HUES64 (cell line): ENCODE data around the gene ARHGEF28.

ENCODE experiments used
- H3K27ac ChIP-seq: 2 replicates; pipeline ENCODE4 v1.7.0; 2013; ENCODE audit warnings: low read depth, low read length, inconsistent platforms
- H3K27me3 ChIP-seq: 2 replicates; pipeline ENCODE4 v1.6.1; 2013; ENCODE audit warnings: mild to moderate bottlenecking, low read length; ENCODE audit not compliant: insufficient read depth
- H3K36me3 ChIP-seq: 2 replicates; pipeline ENCODE4 v1.6.1; 2013; ENCODE audit warnings: mild to moderate bottlenecking, low read length; ENCODE audit not compliant: insufficient read depth
- H3K4me1 ChIP-seq: 2 replicates; pipeline ENCODE4 v1.6.1; 2013; ENCODE audit warnings: mild to moderate bottlenecking, low read length, moderate library complexity; ENCODE audit not compliant: insufficient read depth
- H3K4me3 ChIP-seq: 2 replicates; pipeline ENCODE4 v1.5.1; 2013; ENCODE audit warnings: mild to moderate bottlenecking, low read length, moderate library complexity
- H3K9ac ChIP-seq: 2 replicates; pipeline ENCODE4 v1.6.1; 2013; ENCODE audit warnings: mild to moderate bottlenecking, low read depth, low read length
- H3K9me3 ChIP-seq: 2 replicates; pipeline ENCODE4 v1.6.1; 2013; ENCODE audit warnings: low read depth, low read length; ENCODE audit not compliant: insufficient read depth
- WGBS: fragments of 150-250, 120-280 bp; methylation state at CpG from one replicate; pipeline ENCODE4 v1.1.7; 2013; ENCODE audit warnings: missing lambda C conversion rate; 5-methylcytosine and 5-hydroxymethylcytosine counted together

ARHGEF28 gene

GRCh38 chr5:73783828-73784227, 157.8 kb downstream of the ARHGEF28 start:
- no peaks in the 10 kb centered on the region for H3K4me1 ChIP-seq
- H3K27me3 ChIP-seq: no peaks in the 10 kb centered on the region
- no peaks in the 10 kb centered on the region for H3K9me3 ChIP-seq
- no peaks in the 10 kb centered on the region for H3K36me3 ChIP-seq
- no peak overlapping the region for H3K9ac ChIP-seq
- H3K4me3 ChIP-seq: no peak overlapping the region
- 81% methylated on average over 1 of the region's 1 CpG for WGBS
- H3K27ac ChIP-seq: no peak overlapping the region

- no peak overlapping the region for H3K4me3 ChIP-seq
- H3K9me3 ChIP-seq: no peaks in the 10 kb centered on the region
- H3K4me1 ChIP-seq: no peaks in the 10 kb centered on the region
- H3K27me3 ChIP-seq: no peaks in the 10 kb centered on the region
- H3K36me3 ChIP-seq: no peaks in the 10 kb centered on the region
- no peak overlapping the region for H3K27ac ChIP-seq
- WGBS: 91% methylated on average over 13 of the region's 13 CpGs
- H3K9ac ChIP-seq: no peak overlapping the region
Measured at GRCh38 chr5:73786043-73786831, 160.2 kb downstream of the ARHGEF28 start.

DNA sequence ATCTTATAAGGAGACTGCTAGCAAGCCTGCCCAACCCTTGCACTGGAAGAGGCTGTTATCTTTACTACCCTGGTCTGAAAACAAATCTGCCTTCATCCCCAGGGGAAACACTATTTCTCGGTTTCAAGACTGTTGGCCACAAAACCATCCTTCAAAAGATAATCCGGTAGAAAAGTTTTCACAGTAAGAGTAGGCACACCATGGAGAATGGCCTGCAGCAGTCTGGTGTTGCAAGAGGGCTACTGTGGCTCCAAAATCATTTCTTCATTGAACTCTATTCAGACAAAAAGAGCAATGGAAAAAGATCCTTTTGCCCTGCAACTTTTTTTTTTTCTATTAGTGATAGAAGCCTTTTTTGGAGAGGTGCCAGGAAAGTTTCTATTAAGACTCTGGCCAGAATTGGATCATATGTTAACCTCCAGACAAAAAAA, 163.9 kb downstream of the ARHGEF28 start:
- no peaks in the 10 kb centered on the region for H3K9me3 ChIP-seq
- H3K36me3 ChIP-seq: no peaks in the 10 kb centered on the region
- H3K27me3 ChIP-seq: no peaks in the 10 kb centered on the region
- H3K4me1 ChIP-seq: no peaks in the 10 kb centered on the region
- no peak overlapping the region for H3K4me3 ChIP-seq
- no peak overlapping the region for H3K9ac ChIP-seq
- no peak overlapping the region for H3K27ac ChIP-seq
- 92% methylated on average over 2 of the region's 2 CpGs for WGBS

GRCh38 chr5:73791389-73791788, 165.4 kb downstream of the ARHGEF28 start:
- Histone ChIP-seq H3K4me3 (no peak overlapping the region), H3K9me3 (no peaks in the 10 kb centered on the region), H3K27ac (no peak overlapping the region), H3K27me3 (no peaks in the 10 kb centered on the region), H3K4me1 (no peaks in the 10 kb centered on the region), H3K36me3 (no peaks in the 10 kb centered on the region), H3K9ac (no peak overlapping the region)
- WGBS: 94% methylated on average over 4 of the region's 4 CpGs

- Histone ChIP-seq H3K4me1 (no peaks in the 10 kb centered on the region), H3K27ac (no peak overlapping the region), H3K9ac (no peak overlapping the region), H3K27me3 (no peaks in the 10 kb centered on the region), H3K9me3 (no peaks in the 10 kb centered on the region), H3K36me3 (no peaks in the 10 kb centered on the region), H3K4me3 (no peak overlapping the region)
- WGBS: 3% methylated on average over 1 of the region's 2 CpGs
Measured at GRCh38 chr5:73792687-73793320, 166.8 kb downstream of the ARHGEF28 start.

GRCh38 chr5:73793911-73794310, 167.9 kb downstream of the ARHGEF28 start:
- Histone ChIP-seq H3K4me3 (no peak overlapping the region), H3K27ac (no peak overlapping the region), H3K27me3 (no peaks in the 10 kb centered on the region), H3K36me3 (no peaks in the 10 kb centered on the region), H3K9ac (no peak overlapping the region), H3K9me3 (no peaks in the 10 kb centered on the region), H3K4me1 (no peaks in the 10 kb centered on the region)
- 93% methylated on average over 5 of the region's 5 CpGs for WGBS

DNA sequence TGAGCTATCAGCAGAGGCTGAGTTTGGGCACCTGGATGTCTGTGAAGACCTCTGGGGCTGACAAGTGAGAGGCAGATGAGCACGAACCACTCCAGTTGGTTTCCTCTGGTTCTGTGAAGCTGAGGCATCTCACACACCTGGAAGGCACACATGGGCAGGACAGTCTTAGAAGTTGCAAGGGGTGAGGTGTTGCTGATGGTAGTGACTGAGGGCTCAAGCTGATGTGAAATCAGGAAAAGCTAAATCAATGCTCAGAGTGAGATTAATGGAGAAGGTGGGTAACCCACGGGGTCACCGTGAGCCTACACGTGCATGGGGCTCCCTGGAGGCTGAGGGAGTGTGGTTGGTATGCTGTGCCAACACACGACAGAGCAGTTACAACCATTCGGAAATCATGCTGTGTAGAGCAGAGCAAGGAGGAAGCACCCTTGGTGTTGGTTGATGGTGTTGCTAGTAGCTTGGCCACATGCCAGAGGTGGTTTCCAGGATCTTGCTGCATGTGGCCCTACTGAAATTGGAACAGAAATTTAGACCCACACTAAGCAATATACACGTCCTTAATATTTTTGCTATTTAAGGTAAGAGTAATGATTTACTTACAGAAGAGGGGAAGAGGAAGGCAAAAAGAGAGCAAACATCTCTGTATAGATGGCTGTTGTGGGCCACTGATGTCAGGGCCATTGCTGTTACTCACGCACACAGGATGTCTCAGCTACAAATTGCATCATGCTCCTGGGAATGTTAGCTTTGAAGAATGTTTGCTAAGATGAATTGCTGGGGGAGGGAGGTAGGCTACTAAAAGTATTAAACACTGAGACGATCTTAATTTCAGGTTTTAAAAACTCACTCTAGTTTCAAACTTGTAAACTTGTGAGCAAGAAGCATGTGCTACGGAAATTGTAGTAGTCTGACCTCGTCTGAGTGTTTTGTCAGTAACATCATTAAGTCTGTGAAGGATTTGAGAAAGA, 170.5 kb downstream of the ARHGEF28 start:
- no peak overlapping the region for H3K27ac ChIP-seq
- H3K4me3 ChIP-seq: no peak overlapping the region
- no peaks in the 10 kb centered on the region for H3K4me1 ChIP-seq
- H3K27me3 ChIP-seq: no peaks in the 10 kb centered on the region
- H3K36me3 ChIP-seq: no peaks in the 10 kb centered on the region
- H3K9ac ChIP-seq: no peak overlapping the region
- 94% methylated on average over 10 of the region's 11 CpGs for WGBS
- H3K9me3 ChIP-seq: no peaks in the 10 kb centered on the region

DNA sequence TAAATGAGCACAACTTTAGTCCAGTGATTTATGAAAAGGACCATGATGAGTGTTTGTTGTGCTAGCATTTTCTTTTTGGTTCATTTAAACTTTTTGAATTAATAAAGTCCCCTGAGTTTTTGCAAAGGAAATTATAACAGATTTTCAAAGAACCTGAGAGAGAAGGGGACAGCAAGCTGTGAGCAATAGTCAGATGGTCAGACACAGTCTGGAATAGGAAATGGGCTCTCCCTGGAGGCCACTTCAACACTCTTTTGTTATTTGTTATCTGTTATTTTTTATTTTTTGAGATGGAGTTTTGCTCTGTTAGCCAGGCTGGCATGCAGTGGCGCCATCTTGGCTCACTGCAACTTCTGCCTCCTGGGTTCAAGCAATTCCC, 171.1 kb downstream of the ARHGEF28 start:
- Histone ChIP-seq H3K36me3 (no peaks in the 10 kb centered on the region), H3K9me3 (no peaks in the 10 kb centered on the region), H3K4me1 (no peaks in the 10 kb centered on the region), H3K27me3 (no peaks in the 10 kb centered on the region), H3K9ac (no peak overlapping the region), H3K4me3 (no peak overlapping the region), H3K27ac (no peak overlapping the region)
- 87% methylated on average over 1 of the region's 1 CpG for WGBS

- H3K4me1 ChIP-seq: no peaks in the 10 kb centered on the region
- H3K36me3 ChIP-seq: no peaks in the 10 kb centered on the region
- H3K9me3 ChIP-seq: no peaks in the 10 kb centered on the region
- no peak overlapping the region for H3K9ac ChIP-seq
- WGBS: 91% methylated on average over 3 of the region's 3 CpGs
- no peak overlapping the region for H3K4me3 ChIP-seq
- no peak overlapping the region for H3K27ac ChIP-seq
- no peaks in the 10 kb centered on the region for H3K27me3 ChIP-seq
Measured at GRCh38 chr5:73799401-73799972, 173.5 kb downstream of the ARHGEF28 start.

DNA sequence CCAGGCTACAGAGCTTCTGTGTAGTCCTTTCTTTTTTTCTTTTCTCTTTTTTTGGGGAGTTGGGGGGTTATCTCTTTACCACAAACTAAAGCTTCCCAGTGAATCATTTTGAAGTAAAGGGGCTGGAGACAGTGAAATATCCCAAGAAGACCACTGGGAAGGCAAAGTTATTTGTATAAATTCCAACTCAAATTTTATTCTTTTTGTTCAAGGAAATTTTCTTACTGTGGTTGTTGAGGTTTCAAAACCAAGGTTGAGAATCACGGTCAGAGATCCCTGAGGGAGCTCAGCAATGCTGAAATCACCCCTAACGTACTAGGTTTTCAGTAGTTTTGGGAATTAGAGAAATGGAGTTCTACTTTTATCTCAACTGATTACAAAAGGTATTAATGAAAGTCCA, 175.7 kb downstream of the ARHGEF28 start:
- Histone ChIP-seq H3K4me1 (no peaks in the 10 kb centered on the region), H3K9me3 (no peaks in the 10 kb centered on the region), H3K27me3 (no peaks in the 10 kb centered on the region), H3K27ac (no peak overlapping the region), H3K4me3 (no peak overlapping the region), H3K9ac (no peak overlapping the region), H3K36me3 (no peaks in the 10 kb centered on the region)
- 92% methylated on average over 2 of the region's 2 CpGs for WGBS

DNA sequence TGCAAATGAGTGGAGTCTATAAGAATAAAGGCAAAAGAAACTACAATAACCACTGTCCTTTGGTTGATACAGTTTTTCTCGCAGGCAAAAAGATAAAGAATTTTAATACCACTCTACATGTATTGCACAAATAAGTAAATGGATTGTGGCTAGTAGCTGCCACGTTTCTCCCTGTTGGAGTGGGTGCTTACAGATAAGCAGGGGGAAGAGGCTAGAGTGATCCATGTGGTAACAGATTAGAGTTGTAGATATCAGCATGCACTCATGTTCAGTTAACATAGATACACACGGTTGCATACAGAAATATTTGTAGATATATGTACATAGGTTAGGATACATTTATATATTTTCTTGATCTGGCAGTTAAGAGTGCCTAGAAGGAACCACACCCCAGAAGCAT, 179.5 kb downstream of the ARHGEF28 start:
- Histone ChIP-seq H3K27me3 (no peaks in the 10 kb centered on the region), H3K9me3 (no peaks in the 10 kb centered on the region), H3K4me3 (no peak overlapping the region), H3K36me3 (no peaks in the 10 kb centered on the region), H3K9ac (no peak overlapping the region), H3K27ac (no peak overlapping the region), H3K4me1 (no peaks in the 10 kb centered on the region)
- WGBS: 69% methylated on average over 1 of the region's 3 CpGs
